Coronary artery (tissue), 2 donors: ENCODE measurements around the gene C4A.
"Not testable (repeated sequence)": the region's sequence is repeated elsewhere in the genome, so short reads cannot be mapped to it uniquely, and the experiment has no call there.

ENCODE experiments used
- DNase-seq: peaks from one replicate; pipeline ENCODE4 v3.0.0-alpha.2; 2017; ENCODE audit warnings: low spot score
- H3K27ac ChIP-seq, 2 donors: fragments of 200-600 bp; sonication (generic); one replicate each; pipeline ENCODE4 v1.5.1; 2016 to 2019
- H3K4me3 ChIP-seq: fragments of 200-600 bp; sonication (generic); 2 replicates; pipeline ENCODE4 v1.5.1; 2016; ENCODE audit warnings: mild to moderate bottlenecking, moderate library complexity
- TF ChIP-seq, protein P1 (sequence below): fragments of 200-600 bp; sonication (generic); IDR thresholded peaks from one replicate; pipeline ENCODE4 v1.5.1; 2019; ENCODE audit warnings: antibody characterized with exemption

Gene C4A

DNA sequence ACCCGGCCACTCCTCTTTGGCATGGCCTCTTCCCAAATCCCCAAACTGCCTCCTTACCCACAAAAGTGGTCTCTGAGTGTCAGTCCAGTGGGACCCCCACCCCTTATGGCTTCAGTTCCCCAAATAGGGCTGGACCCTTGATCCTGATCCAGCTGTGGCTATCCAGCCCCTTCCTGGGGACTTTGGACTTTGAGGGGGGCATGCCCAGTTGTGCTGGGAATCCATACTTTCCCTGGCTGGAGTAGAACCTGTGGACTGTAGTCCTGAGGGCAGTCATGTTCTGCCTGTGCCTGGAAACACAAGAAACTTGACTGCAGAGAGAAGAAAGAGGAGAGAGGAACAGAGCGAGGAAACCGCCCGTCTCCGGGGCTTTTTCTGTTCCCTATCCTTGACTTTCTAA, 55.3 kb downstream of the C4A start:
- not testable (repeated sequence) for H3K27ac ChIP-seq

DNA sequence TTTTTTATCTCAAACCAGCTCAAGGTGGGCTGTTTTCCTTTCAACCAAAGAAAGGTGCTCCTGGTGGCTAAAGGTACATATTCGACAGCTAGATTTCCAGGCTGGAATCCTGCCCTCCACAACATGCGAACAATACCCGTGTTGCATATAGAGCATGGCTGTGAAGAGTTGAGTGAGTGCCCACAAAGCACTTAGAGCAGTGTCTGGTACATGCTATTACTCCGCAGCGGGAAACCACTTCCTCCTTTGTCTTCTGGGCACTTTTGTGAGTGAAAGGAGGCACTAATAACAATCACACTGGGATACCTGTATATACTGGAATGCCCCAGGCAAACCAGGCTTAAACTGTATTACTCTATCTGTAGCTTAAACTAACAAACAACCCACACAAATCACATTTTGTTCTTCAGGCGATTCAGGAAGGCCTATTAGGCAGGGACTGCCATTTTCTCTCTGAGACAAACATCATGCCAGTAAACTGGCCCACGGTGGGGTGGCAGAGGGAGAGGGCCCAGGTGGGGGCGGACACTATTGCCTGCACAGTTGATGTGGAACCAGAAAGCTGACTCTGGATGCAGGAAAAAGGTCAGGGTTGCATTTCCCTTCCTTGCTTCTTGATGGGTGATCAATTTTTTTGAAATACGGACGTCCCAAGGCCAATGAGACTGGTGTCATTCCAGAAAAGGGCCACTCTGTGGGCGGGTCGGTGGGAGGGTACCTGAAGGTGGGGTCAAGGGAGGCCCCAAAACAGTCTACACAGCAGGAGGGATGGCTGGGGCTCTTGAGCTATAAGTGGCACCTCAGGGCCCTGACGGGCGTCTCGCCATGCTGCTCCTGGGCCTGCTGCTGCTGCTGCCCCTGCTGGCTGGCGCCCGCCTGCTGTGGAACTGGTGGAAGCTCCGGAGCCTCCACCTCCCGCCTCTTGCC, 56.0 kb downstream of the C4A start, which contains the start of gene CYP21A2:
TSS of gene CYP21A2 (plus strand) at position 818 of the 927 bp plus-strand sequence. CDS start at position 826, 8 bp downstream.
- not testable (repeated sequence) for H3K4me3 ChIP-seq, H3K27ac ChIP-seq, DNase-seq

More for the DNA sequence above, 55.3 kb downstream of the C4A start:
- DNase-seq, H3K4me3 ChIP-seq: not testable (repeated sequence)

DNA sequence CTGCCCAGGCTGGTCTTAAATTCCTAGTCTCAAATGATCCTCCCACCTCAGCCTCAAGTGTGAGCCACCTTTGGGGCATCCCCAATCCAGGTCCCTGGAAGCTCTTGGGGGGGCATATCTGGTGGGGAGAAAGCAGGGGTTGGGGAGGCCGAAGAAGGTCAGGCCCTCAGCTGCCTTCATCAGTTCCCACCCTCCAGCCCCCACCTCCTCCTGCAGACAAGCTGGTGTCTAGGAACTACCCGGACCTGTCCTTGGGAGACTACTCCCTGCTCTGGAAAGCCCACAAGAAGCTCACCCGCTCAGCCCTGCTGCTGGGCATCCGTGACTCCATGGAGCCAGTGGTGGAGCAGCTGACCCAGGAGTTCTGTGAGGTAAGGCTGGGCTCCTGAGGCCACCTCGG, 57.0 kb downstream of the C4A start:
- H3K27ac ChIP-seq, H3K4me3 ChIP-seq, DNase-seq: not testable (repeated sequence)

DNA sequence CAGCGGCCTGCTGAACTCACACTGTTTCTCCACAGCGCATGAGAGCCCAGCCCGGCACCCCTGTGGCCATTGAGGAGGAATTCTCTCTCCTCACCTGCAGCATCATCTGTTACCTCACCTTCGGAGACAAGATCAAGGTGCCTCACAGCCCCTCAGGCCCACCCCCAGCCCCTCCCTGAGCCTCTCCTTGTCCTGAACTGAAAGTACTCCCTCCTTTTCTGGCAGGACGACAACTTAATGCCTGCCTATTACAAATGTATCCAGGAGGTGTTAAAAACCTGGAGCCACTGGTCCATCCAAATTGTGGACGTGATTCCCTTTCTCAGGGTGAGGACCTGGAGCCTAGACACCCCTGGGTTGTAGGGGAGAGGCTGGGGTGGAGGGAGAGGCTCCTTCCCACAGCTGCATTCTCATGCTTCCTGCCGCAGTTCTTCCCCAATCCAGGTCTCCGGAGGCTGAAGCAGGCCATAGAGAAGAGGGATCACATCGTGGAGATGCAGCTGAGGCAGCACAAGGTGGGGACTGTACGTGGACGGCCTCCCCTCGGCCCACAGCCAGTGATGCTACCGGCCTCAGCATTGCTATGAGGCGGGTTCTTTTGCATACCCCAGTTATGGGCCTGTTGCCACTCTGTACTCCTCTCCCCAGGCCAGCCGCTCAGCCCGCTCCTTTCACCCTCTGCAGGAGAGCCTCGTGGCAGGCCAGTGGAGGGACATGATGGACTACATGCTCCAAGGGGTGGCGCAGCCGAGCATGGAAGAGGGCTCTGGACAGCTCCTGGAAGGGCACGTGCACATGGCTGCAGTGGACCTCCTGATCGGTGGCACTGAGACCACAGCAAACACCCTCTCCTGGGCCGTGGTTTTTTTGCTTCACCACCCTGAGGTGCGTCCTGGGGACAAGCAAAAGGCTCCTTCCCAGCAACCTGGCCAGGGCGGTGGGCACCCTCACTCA, 57.7 kb downstream of the C4A start:
- H3K27ac ChIP-seq, H3K4me3 ChIP-seq, DNase-seq: not testable (repeated sequence)

DNA sequence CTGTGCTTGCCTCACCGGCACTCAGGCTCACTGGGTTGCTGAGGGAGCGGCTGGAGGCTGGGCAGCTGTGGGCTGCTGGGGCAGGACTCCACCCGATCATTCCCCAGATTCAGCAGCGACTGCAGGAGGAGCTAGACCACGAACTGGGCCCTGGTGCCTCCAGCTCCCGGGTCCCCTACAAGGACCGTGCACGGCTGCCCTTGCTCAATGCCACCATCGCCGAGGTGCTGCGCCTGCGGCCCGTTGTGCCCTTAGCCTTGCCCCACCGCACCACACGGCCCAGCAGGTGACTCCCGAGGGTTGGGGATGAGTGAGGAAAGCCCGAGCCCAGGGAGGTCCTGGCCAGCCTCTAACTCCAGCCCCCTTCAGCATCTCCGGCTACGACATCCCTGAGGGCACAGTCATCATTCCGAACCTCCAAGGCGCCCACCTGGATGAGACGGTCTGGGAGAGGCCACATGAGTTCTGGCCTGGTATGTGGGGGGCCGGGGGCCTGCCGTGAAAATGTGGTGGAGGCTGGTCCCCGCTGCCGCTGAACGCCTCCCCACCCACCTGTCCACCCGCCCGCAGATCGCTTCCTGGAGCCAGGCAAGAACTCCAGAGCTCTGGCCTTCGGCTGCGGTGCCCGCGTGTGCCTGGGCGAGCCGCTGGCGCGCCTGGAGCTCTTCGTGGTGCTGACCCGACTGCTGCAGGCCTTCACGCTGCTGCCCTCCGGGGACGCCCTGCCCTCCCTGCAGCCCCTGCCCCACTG, 58.6 kb downstream of the C4A start:
- not testable (repeated sequence) for H3K4me3 ChIP-seq, H3K27ac ChIP-seq, DNase-seq

DNA sequence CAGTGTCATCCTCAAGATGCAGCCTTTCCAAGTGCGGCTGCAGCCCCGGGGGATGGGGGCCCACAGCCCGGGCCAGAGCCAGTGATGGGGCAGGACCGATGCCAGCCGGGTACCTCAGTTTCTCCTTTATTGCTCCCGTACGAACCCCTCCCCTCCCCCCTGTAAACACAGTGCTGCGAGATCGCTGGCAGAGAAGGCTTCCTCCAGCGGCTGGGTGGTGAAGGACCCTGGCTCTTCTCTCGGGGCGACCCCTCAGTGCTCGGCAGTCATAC, 59.1 kb downstream of the C4A start:
- not testable (repeated sequence) for H3K27ac ChIP-seq, DNase-seq, H3K4me3 ChIP-seq

DNA sequence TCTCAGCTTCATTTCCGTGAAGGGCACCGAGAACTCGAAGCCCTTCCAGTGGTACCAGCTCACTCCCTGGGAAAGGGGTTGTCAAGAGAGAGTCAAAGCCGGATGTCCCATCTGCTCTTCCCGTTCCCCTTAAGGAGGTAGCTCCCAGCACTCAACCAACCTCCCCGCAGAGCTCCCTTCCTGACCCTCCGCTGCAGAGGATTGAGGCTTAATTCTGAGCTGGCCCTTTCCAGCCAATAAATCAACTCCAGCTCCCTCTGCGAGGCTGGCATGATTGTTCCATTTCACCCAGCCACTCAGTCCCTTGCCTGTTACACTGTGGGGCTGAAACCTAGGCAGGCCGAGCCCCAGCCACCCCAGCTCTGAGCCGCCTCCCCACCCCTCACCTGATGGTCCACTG, 59.5 kb downstream of the C4A start:
- H3K27ac ChIP-seq, DNase-seq, H3K4me3 ChIP-seq: not testable (repeated sequence)

DNA sequence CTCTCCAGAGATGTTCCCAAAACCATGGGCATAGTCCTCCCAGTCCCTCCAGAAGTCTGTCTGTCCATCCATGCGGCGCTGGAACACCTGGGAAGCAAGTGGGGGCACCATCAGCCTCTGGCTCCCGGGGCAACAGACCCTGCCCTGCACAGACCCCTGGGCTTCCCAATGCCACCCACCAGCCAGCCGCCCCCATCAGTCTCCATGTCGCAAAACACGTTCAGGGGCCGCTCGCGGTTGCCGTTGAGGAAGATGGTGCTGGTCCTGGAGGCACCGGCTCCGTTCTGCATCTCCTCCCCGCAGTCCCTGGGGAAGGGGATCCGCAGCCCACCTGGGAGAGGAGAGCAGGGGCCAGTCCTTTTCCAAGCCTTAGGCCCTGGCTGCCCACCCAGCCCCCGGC, 60.4 kb downstream of the C4A start:
- DNase-seq, H3K27ac ChIP-seq, H3K4me3 ChIP-seq: not testable (repeated sequence)

DNA sequence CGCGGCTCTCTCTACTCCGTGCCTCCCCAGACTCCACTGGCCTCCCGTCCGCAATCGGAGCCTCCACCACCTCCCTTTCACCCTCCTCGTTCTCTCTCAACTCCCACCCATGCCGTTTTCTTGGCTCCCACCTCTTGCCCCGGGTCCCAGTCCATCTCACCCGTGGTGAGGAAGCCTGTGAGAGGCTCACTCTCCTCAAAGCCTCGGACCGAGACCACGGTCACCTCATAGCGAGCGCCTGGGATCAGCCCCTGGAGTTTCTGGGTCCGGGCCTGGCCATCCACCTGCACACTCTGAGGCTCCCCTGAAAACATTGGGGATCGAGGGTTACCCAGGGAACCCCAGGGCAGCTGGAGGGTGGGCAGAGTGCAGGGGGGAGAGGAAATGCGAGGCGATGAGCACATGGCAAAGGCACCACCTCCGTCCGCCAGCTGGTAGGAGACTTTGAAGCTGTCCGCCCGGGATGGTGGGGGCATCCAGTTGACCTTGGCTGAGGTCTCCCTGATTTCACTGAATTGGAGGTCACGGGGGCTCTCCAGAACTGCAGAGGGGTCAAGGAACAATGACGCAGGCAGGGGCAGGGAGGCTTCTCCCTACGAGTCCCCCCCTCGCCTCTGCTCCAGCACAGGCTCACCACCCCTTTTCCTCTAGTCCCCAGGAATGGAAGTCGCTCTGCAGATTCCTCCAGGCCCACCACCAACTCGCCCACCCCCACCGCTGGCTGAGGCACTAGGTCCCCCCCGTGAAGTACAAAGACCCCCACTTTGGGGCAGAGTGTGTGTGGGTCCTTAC, 61.9 kb downstream of the C4A start:
- H3K4me3 ChIP-seq, DNase-seq, H3K27ac ChIP-seq: not testable (repeated sequence)

DNA sequence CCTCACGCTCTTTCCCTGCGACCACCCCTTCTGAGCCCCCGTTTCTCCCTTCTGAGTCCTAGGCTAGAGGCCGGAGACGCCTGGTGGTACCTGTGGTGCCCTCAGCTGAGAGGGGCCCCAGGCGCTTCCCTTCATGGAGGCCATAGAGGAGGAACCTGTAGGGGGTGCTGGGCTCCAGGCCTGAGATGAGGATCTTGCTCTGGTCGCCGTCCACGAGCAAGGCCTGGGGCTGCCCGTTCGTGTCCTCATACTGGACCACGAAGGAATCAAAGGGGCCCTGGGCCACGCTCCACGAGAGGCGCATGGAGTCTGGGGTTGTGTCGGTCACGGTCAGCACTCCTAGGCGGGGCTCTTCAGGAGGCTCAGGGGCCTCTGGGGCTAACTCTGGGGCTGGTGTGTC, 63.1 kb downstream of the C4A start:
- not testable (repeated sequence) for H3K4me3 ChIP-seq, DNase-seq, H3K27ac ChIP-seq

DNA sequence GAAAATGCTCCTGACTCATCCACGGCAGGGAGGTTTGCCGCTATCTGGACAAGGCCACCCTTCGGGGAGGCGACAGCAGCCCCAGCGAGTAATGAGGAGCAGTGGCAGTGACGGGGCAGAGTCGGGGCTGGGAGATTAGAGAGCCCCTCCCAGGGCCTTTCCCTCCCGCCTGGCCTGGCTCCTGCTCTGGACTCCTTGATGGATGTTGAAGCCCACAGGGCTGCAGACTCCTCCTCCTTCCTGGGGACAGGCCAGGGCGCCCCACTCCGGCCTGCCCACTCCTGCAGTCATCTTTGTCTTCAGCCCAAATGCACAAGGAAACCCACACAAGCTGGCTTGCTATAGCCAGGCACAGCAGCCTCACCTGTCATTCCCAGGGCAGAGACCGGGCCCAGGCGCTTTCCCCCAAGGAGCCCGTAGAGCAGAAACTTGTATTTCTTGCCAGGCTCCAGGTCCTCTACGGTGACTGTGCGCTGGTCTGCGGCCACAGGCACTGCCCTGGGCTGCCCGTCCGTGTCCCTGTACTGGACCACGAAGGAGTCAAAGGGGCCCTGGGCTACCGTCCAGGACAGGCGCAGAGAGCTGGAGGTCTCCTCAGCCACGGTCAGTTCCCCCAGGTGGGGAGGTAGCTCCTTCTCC, 64.1 kb downstream of the C4A start:
- TF ChIP-seq, protein P1, sequence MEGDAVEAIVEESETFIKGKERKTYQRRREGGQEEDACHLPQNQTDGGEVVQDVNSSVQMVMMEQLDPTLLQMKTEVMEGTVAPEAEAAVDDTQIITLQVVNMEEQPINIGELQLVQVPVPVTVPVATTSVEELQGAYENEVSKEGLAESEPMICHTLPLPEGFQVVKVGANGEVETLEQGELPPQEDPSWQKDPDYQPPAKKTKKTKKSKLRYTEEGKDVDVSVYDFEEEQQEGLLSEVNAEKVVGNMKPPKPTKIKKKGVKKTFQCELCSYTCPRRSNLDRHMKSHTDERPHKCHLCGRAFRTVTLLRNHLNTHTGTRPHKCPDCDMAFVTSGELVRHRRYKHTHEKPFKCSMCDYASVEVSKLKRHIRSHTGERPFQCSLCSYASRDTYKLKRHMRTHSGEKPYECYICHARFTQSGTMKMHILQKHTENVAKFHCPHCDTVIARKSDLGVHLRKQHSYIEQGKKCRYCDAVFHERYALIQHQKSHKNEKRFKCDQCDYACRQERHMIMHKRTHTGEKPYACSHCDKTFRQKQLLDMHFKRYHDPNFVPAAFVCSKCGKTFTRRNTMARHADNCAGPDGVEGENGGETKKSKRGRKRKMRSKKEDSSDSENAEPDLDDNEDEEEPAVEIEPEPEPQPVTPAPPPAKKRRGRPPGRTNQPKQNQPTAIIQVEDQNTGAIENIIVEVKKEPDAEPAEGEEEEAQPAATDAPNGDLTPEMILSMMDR, result no peak
- Histone ChIP-seq H3K27ac (peak overlapping the region; percentile 49 to 91), H3K4me3 (no peak overlapping the region)
- DNase-seq, result no peak
